HL-60 (cell line): ENCODE measurements around the gene TMX1.

Experiments
- DNase-seq, 2 experiments: peaks; one replicate each; pipeline ENCODE4 v3.0.0-alpha.2; 2010 to 2020; ENCODE audit warnings: low read depth in 1 of 2, low spot score in 1 of 2
- H3K27ac ChIP-seq: fragments of 250-450 bp; sonication (Bioruptor Pico); replicated peaks from 2 replicates; pipeline ENCODE4 v1.5.1; 2020; ENCODE audit warnings: mild to moderate bottlenecking, moderate library complexity
- H3K27me3 ChIP-seq: fragments of 250-450 bp; sonication (Bioruptor Pico); 2 replicates; pipeline ENCODE4 v1.5.1; 2021; ENCODE audit warnings: mild to moderate bottlenecking, moderate library complexity; ENCODE audit not compliant: insufficient read depth, poor library complexity, severe bottlenecking
- H3K4me3 ChIP-seq: replicated peaks from 2 replicates; pipeline ENCODE4 v1.5.1; 2011; ENCODE audit warnings: mild to moderate bottlenecking, control low read depth, low read length; ENCODE audit not compliant: insufficient read depth
- GABPA ChIP-seq: IDR thresholded peaks from 2 replicates; pipeline ENCODE4 v1.6.1; 2012; ENCODE audit warnings: low read depth
- POLR2AphosphoS5 ChIP-seq: IDR thresholded peaks from 2 replicates; pipeline ENCODE4 v1.6.1; 2012; ENCODE audit warnings: low read depth
- REST ChIP-seq: IDR thresholded peaks from 2 replicates; pipeline ENCODE4 v1.6.1; 2012; ENCODE audit warnings: low read depth; ENCODE audit not compliant: insufficient replicate concordance
- SPI1 ChIP-seq: IDR thresholded peaks from 2 replicates; pipeline ENCODE4 v1.6.1; 2012; ENCODE audit warnings: low read depth, mild to moderate bottlenecking, borderline replicate concordance
- long read RNA-seq: library from polyadenylated mRNA; unstranded; transcript quantifications from one replicate; pipeline ENCODE4 v2.0.0, GENCODE V29; 2020
- TF ChIP-seq, protein P1 (sequence below): IDR thresholded peaks from one replicate; pipeline ENCODE4 v1.5.1; 2011; ENCODE audit warnings: low read length, control low read depth, inconsistent platforms; ENCODE audit not compliant: insufficient read depth

The TMX1 gene
- long read RNA-seq, transcript TMX1-201 (8 exons, 3,995 nt): major isoform, 573 of 604 reads
- long read RNA-seq, partial matches to known transcripts: 4 of 604 reads
- long read RNA-seq, other reads (novel, unspliced or antisense): 25 of 604 reads

GRCh38 chr14:51239813-51240803, at the start of gene TMX1:
TMX1 (plus strand) TSS chr14:51240247; CDS start chr14:51240293, 46 bp downstream.
- H3K27ac ChIP-seq: peak within 1 kb of the TSS; percentile 93
- H3K27me3 ChIP-seq: no peaks in the 10 kb centered on the region
- peak within 1 kb of the TSS; percentile 81 for H3K4me3 ChIP-seq
- TF ChIP-seq GABPA: no peak; the same call in 1 of the 2 replicates
- peak; percentile 60 for TF ChIP-seq REST
- TF ChIP-seq POLR2AphosphoS5: peak; percentile 96
- peak; percentile 83 for TF ChIP-seq SPI1
- TF ChIP-seq, protein P1, sequence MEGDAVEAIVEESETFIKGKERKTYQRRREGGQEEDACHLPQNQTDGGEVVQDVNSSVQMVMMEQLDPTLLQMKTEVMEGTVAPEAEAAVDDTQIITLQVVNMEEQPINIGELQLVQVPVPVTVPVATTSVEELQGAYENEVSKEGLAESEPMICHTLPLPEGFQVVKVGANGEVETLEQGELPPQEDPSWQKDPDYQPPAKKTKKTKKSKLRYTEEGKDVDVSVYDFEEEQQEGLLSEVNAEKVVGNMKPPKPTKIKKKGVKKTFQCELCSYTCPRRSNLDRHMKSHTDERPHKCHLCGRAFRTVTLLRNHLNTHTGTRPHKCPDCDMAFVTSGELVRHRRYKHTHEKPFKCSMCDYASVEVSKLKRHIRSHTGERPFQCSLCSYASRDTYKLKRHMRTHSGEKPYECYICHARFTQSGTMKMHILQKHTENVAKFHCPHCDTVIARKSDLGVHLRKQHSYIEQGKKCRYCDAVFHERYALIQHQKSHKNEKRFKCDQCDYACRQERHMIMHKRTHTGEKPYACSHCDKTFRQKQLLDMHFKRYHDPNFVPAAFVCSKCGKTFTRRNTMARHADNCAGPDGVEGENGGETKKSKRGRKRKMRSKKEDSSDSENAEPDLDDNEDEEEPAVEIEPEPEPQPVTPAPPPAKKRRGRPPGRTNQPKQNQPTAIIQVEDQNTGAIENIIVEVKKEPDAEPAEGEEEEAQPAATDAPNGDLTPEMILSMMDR: no peak
- peak; percentile 97 to 100 for DNase-seq

- no peak overlapping the region for H3K4me3 ChIP-seq
- no peak overlapping the region for H3K27ac ChIP-seq
- TF ChIP-seq, protein P1: no peak
- TF ChIP-seq SPI1: no peak
- TF ChIP-seq GABPA: no peak
- no peak for TF ChIP-seq REST
- no peak for TF ChIP-seq POLR2AphosphoS5
- no peak for DNase-seq
- no peaks in the 10 kb centered on the region for H3K27me3 ChIP-seq
Observed at GRCh38 chr14:51201890-51202289, 38.2 kb upstream of the TMX1 start.

- Histone ChIP-seq H3K4me3 (no peak overlapping the region), H3K27me3 (no peaks in the 10 kb centered on the region), H3K27ac (no peak overlapping the region)
- no peak for DNase-seq
- TF ChIP-seq POLR2AphosphoS5 (no peak), GABPA (no peak), SPI1 (no peak), REST (no peak)
- TF ChIP-seq, protein P1: no peak
Observed at GRCh38 chr14:51202914-51203665, 37.0 kb upstream of the TMX1 start.
